Stimulated activated CD4-positive, alpha-beta T cell treated with anti-CD3 and anti-CD28 coated beads, Interleukin-4, amount 100 ng/mL, for 48 hours (primary cell): ENCODE results near the gene PTGES2.

Experiments used
- DNase-seq, 2 donors: peaks; one replicate each; pipeline ENCODE4 v3.0.0-alpha.2; 2020; ENCODE audit warnings: low read depth in 2 of 2

Gene PTGES2

GRCh38 chr9:128127568-128127989 lies at the start of gene PTGES2:
Gene PTGES2, minus strand, starts transcription at chr9:128127729. Its CDS starts 12 bp downstream, at chr9:128127717.
- DNase-seq: peak; percentile 71 to 75

GRCh38 chr9:128175726-128176125 lies 48.2 kb upstream of the PTGES2 start:
- no peak for DNase-seq

- no peak for DNase-seq
Observed at GRCh38 chr9:128175102-128175563, 47.6 kb upstream of the PTGES2 start.

GRCh38 chr9:128174062-128174461 lies 46.5 kb upstream of the PTGES2 start:
- no peak for DNase-seq

- no peak for DNase-seq
Observed at GRCh38 chr9:128169925-128170324, 42.4 kb upstream of the PTGES2 start.

- no peak for DNase-seq
Observed at GRCh38 chr9:128169492-128169891, 42.0 kb upstream of the PTGES2 start.

GRCh38 chr9:128168731-128169308 lies 41.3 kb upstream of the PTGES2 start:
- no peak for DNase-seq

- no peak for DNase-seq
Observed at GRCh38 chr9:128167209-128167608, 39.7 kb upstream of the PTGES2 start.

GRCh38 chr9:128166169-128166568 lies 38.6 kb upstream of the PTGES2 start:
- no peak for DNase-seq

GRCh38 chr9:128164307-128164885 lies 36.9 kb upstream of the PTGES2 start:
- DNase-seq: no peak

- DNase-seq: no peak
Observed at GRCh38 chr9:128163523-128164306, 36.2 kb upstream of the PTGES2 start.

- DNase-seq: no peak
Observed at GRCh38 chr9:128163027-128163515, 35.5 kb upstream of the PTGES2 start.

- DNase-seq: no peak
Observed at GRCh38 chr9:128162215-128163026, 34.9 kb upstream of the PTGES2 start.

- no peak for DNase-seq
Observed at GRCh38 chr9:128161215-128161902, 33.8 kb upstream of the PTGES2 start.

GRCh38 chr9:128160603-128160987 lies 33.1 kb upstream of the PTGES2 start:
- peak; percentile 43 to 46 for DNase-seq

- peak; percentile 94 to 96 for DNase-seq
Observed at GRCh38 chr9:128159784-128160602, 32.5 kb upstream of the PTGES2 start, which contains the start of gene BBLN. Gene BBLN, plus strand, starts transcription at chr9:128160265. Its CDS starts 143 bp downstream, at chr9:128160408.

GRCh38 chr9:128159522-128159783 lies 31.9 kb upstream of the PTGES2 start:
- DNase-seq: peak in 1 of 2 donors; percentile 37

- no peak for DNase-seq
Observed at GRCh38 chr9:128155736-128156500, 28.4 kb upstream of the PTGES2 start.

- no peak for DNase-seq
Observed at GRCh38 chr9:128153947-128154695, 26.6 kb upstream of the PTGES2 start.
